ENCODE measurements around the gene SYNGR1.
"Not testable (repeated sequence)": the region's sequence is repeated elsewhere in the genome, so short reads cannot be mapped to it uniquely, and the experiment has no call there.

SYNGR1 gene

GRCh38 chr22:39409516-39410029 lies 59.8 kb downstream of the SYNGR1 start:
- no peak for DNase-seq

GRCh38 chr22:39410264-39410663 lies 60.5 kb downstream of the SYNGR1 start:
- DNase-seq: no peak

- DNase-seq: not testable (repeated sequence)
Measured at GRCh38 chr22:39411828-39412365, 62.1 kb downstream of the SYNGR1 start.

- DNase-seq: not testable (repeated sequence)
Measured at GRCh38 chr22:39413204-39413603, 63.4 kb downstream of the SYNGR1 start.

- DNase-seq: no peak
Measured at GRCh38 chr22:39414377-39414776, 64.6 kb downstream of the SYNGR1 start.

- no peak for DNase-seq
Measured at GRCh38 chr22:39414886-39415285, 65.1 kb downstream of the SYNGR1 start.

GRCh38 chr22:39415506-39415905 lies 65.7 kb downstream of the SYNGR1 start:
- DNase-seq: no peak

GRCh38 chr22:39416319-39416718 lies 66.5 kb downstream of the SYNGR1 start:
- DNase-seq: no peak

- DNase-seq: no peak
Measured at GRCh38 chr22:39417641-39418040, 67.8 kb downstream of the SYNGR1 start.

- no peak for DNase-seq
Measured at GRCh38 chr22:39418696-39419095, 68.9 kb downstream of the SYNGR1 start.

GRCh38 chr22:39419096-39419495 lies 69.3 kb downstream of the SYNGR1 start:
- no peak for DNase-seq

- no peak for DNase-seq
Measured at GRCh38 chr22:39419911-39420310, 70.1 kb downstream of the SYNGR1 start.

GRCh38 chr22:39421691-39422090 lies 71.9 kb downstream of the SYNGR1 start:
- DNase-seq: no peak

GRCh38 chr22:39422101-39422500 lies 72.3 kb downstream of the SYNGR1 start:
- DNase-seq: no peak

- DNase-seq: no peak
Measured at GRCh38 chr22:39422721-39423120, 72.9 kb downstream of the SYNGR1 start.

- DNase-seq: no peak
Measured at GRCh38 chr22:39423976-39424375, 74.2 kb downstream of the SYNGR1 start.

- DNase-seq: no peak
Measured at GRCh38 chr22:39426380-39427043, 76.7 kb downstream of the SYNGR1 start.

GRCh38 chr22:39427751-39428596 lies 78.2 kb downstream of the SYNGR1 start:
- DNase-seq: no peak

GRCh38 chr22:39428597-39429071 lies 78.8 kb downstream of the SYNGR1 start:
- DNase-seq: no peak

GRCh38 chr22:39429186-39429585 lies 79.4 kb downstream of the SYNGR1 start:
- no peak for DNase-seq

- no peak for DNase-seq
Measured at GRCh38 chr22:39429916-39430575, 80.3 kb downstream of the SYNGR1 start.

- no peak for DNase-seq
Measured at GRCh38 chr22:39430576-39431150, 80.9 kb downstream of the SYNGR1 start.

Measured in T-helper 2 cell (primary cell).